ENCODE data around the gene FUNDC2. TPM values are rescaled to one million over a fixed set of nuclear protein-coding genes. Genes with fewer than 3 reads are reported as not detected.

The FUNDC2 gene
- total RNA-seq, 2 donors from 2014 or later, result 43.7 to 51.8 TPM

GRCh38 chrX:155027509-155028066 lies 944 bp downstream of the FUNDC2 start:
- peak; percentile 62 for ATAC-seq (ENCODE audit: insufficient number of reproducible peaks, low FRiP score, low read depth)
- no peaks in the 10 kb centered on the region for H3K9me3 ChIP-seq
- H3K27me3 ChIP-seq (replicated peaks; ENCODE audit: insufficient read depth), result no peaks in the 10 kb centered on the region
- peaks cover 0 to 11% of the 10 kb centered on the region in 2 donors for H3K4me1 ChIP-seq (ENCODE audit: control insufficient read depth in 1 of 2, low read depth in 2 of 2)
- peak overlapping the region; percentile 82 for H3K4me3 ChIP-seq
- no peak for DNase-seq (ENCODE audit: low spot score)
- peak overlapping the region; percentile 94 to 97 for H3K27ac ChIP-seq
- no peaks in the 10 kb centered on the region for H3K36me3 ChIP-seq
- TF ChIP-seq, protein P1, sequence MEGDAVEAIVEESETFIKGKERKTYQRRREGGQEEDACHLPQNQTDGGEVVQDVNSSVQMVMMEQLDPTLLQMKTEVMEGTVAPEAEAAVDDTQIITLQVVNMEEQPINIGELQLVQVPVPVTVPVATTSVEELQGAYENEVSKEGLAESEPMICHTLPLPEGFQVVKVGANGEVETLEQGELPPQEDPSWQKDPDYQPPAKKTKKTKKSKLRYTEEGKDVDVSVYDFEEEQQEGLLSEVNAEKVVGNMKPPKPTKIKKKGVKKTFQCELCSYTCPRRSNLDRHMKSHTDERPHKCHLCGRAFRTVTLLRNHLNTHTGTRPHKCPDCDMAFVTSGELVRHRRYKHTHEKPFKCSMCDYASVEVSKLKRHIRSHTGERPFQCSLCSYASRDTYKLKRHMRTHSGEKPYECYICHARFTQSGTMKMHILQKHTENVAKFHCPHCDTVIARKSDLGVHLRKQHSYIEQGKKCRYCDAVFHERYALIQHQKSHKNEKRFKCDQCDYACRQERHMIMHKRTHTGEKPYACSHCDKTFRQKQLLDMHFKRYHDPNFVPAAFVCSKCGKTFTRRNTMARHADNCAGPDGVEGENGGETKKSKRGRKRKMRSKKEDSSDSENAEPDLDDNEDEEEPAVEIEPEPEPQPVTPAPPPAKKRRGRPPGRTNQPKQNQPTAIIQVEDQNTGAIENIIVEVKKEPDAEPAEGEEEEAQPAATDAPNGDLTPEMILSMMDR (IDR thresholded peaks at IDR 0.05), result no peak

GRCh38 chrX:155028129-155028528 lies 1.5 kb downstream of the FUNDC2 start:
- DNase-seq (ENCODE audit: low spot score) (no peak), ATAC-seq (ENCODE audit: insufficient number of reproducible peaks, low FRiP score, low read depth) (no peak)
- TF ChIP-seq, protein P1 (IDR thresholded peaks at IDR 0.05), result no peak
- peak overlapping the region; percentile 82 for H3K4me3 ChIP-seq
- H3K27me3 ChIP-seq (replicated peaks; ENCODE audit: insufficient read depth), result no peaks in the 10 kb centered on the region
- H3K4me1 ChIP-seq (ENCODE audit: control insufficient read depth in 1 of 2, low read depth in 2 of 2), result peaks cover 0 to 11% of the 10 kb centered on the region in 2 donors
- H3K27ac ChIP-seq, result peak overlapping the region; percentile 94 to 97
- no peaks in the 10 kb centered on the region for H3K9me3 ChIP-seq
- H3K36me3 ChIP-seq, result no peaks in the 10 kb centered on the region

GRCh38 chrX:155028877-155029291 lies 2.2 kb downstream of the FUNDC2 start:
- ATAC-seq (ENCODE audit: insufficient number of reproducible peaks, low FRiP score, low read depth), result no peak
- no peaks in the 10 kb centered on the region for H3K27me3 ChIP-seq (replicated peaks; ENCODE audit: insufficient read depth)
- H3K9me3 ChIP-seq, result no peaks in the 10 kb centered on the region
- H3K4me1 ChIP-seq (ENCODE audit: control insufficient read depth in 1 of 2, low read depth in 2 of 2), result peaks cover 0 to 11% of the 10 kb centered on the region in 2 donors
- DNase-seq (ENCODE audit: low spot score), result no peak
- no peak overlapping the region for H3K4me3 ChIP-seq
- peak overlapping the region; percentile 43 to 97 for H3K27ac ChIP-seq
- TF ChIP-seq, protein P1 (IDR thresholded peaks at IDR 0.05), result no peak
- H3K36me3 ChIP-seq, result no peaks in the 10 kb centered on the region

GRCh38 chrX:155031657-155032056 lies 5.0 kb downstream of the FUNDC2 start:
- no peaks in the 10 kb centered on the region for H3K9me3 ChIP-seq
- no peaks in the 10 kb centered on the region for H3K36me3 ChIP-seq
- H3K27ac ChIP-seq, result no peak overlapping the region
- ATAC-seq (ENCODE audit: insufficient number of reproducible peaks, low FRiP score, low read depth) (no peak), DNase-seq (ENCODE audit: low spot score) (no peak)
- TF ChIP-seq, protein P1 (IDR thresholded peaks at IDR 0.05), result no peak
- no peaks in the 10 kb centered on the region for H3K27me3 ChIP-seq (replicated peaks; ENCODE audit: insufficient read depth)
- no peak overlapping the region for H3K4me3 ChIP-seq
- H3K4me1 ChIP-seq (ENCODE audit: control insufficient read depth in 1 of 2, low read depth in 2 of 2), result peaks cover 0 to 11% of the 10 kb centered on the region in 2 donors

- no peaks in the 10 kb centered on the region for H3K9me3 ChIP-seq
- H3K4me3 ChIP-seq, result no peak overlapping the region
- no peaks in the 10 kb centered on the region for H3K27me3 ChIP-seq (replicated peaks; ENCODE audit: insufficient read depth)
- no peak for ATAC-seq (ENCODE audit: insufficient number of reproducible peaks, low FRiP score, low read depth)
- no peaks in the 10 kb centered on the region for H3K36me3 ChIP-seq
- TF ChIP-seq, protein P1 (IDR thresholded peaks at IDR 0.05), result no peak
- DNase-seq (ENCODE audit: low spot score), result no peak
- no peaks in the 10 kb centered on the region for H3K4me1 ChIP-seq (ENCODE audit: control insufficient read depth in 1 of 2, low read depth in 2 of 2)
- H3K27ac ChIP-seq, result no peak overlapping the region
These were observed 9.0 kb downstream of the FUNDC2 start for GRCh38 chrX:155035688-155036087.

Measured in thoracic aorta (tissue), 2 donors.